ENCODE results near the gene KRTAP26-1. TPM values are rescaled to one million over a fixed set of nuclear protein-coding genes. Genes with fewer than 3 reads are reported as not detected.
A peak's percentile ranks its signal among the peaks of the same experiment; 100 is the strongest.

Gene KRTAP26-1
- not detected in 2 replicates for total RNA-seq (2014; rRNA removed; shearing (Covaris generic))

- no peak for DNase-seq (ENCODE audit: low spot score)
Measured at GRCh38 chr21:30320215-30320614, at the start of gene KRTAP26-1. KRTAP26-1 (minus strand) TSS chr21:30320315; CDS start chr21:30320035, 280 bp downstream.

- no peak for DNase-seq (ENCODE audit: low spot score)
Measured at GRCh38 chr21:30355906-30356305, 35.8 kb upstream of the KRTAP26-1 start.

- DNase-seq (ENCODE audit: low spot score) = no peak
Measured at GRCh38 chr21:30354308-30355005, 34.3 kb upstream of the KRTAP26-1 start.

- no peak for DNase-seq (ENCODE audit: low spot score)
Measured at GRCh38 chr21:30351534-30351933, 31.4 kb upstream of the KRTAP26-1 start.

- no peak for DNase-seq (ENCODE audit: low spot score)
Measured at GRCh38 chr21:30349572-30349971, 29.5 kb upstream of the KRTAP26-1 start.

GRCh38 chr21:30348506-30348905 lies 28.4 kb upstream of the KRTAP26-1 start, which contains the start of gene KRTAP23-1:
KRTAP23-1 (minus strand) TSS chr21:30348606; CDS start chr21:30348606, 0 bp downstream.
- no peak for DNase-seq (ENCODE audit: low spot score)

GRCh38 chr21:30345014-30345413 lies 24.9 kb upstream of the KRTAP26-1 start:
- no peak for DNase-seq (ENCODE audit: low spot score)

- DNase-seq (ENCODE audit: low spot score) = peak; percentile 29
Measured at GRCh38 chr21:30340714-30341573, 20.8 kb upstream of the KRTAP26-1 start.

GRCh38 chr21:30338717-30339116 lies 18.6 kb upstream of the KRTAP26-1 start:
- no peak for DNase-seq (ENCODE audit: low spot score)

- no peak for DNase-seq (ENCODE audit: low spot score)
Measured at GRCh38 chr21:30337772-30338171, 17.7 kb upstream of the KRTAP26-1 start.

GRCh38 chr21:30337276-30337744 lies 17.2 kb upstream of the KRTAP26-1 start, which contains the start of gene KRTAP27-1:
KRTAP27-1 (minus strand) TSS chr21:30337694; CDS start chr21:30337668, 26 bp downstream.
- DNase-seq (ENCODE audit: low spot score) = no peak

GRCh38 chr21:30336596-30336995 lies 16.5 kb upstream of the KRTAP26-1 start:
- DNase-seq (ENCODE audit: low spot score) = no peak

GRCh38 chr21:30333736-30334135 lies 13.6 kb upstream of the KRTAP26-1 start:
- no peak for DNase-seq (ENCODE audit: low spot score)

- DNase-seq (ENCODE audit: low spot score) = no peak
Measured at GRCh38 chr21:30332681-30333080, 12.6 kb upstream of the KRTAP26-1 start.

GRCh38 chr21:30329203-30329875 lies 9.2 kb upstream of the KRTAP26-1 start:
- peak; percentile 6 for DNase-seq (ENCODE audit: low spot score)

- no peak for DNase-seq (ENCODE audit: low spot score)
Measured at GRCh38 chr21:30326390-30326789, 6.3 kb upstream of the KRTAP26-1 start.

GRCh38 chr21:30315701-30316100 lies 4.4 kb downstream of the KRTAP26-1 start:
- DNase-seq (ENCODE audit: low spot score) = no peak

GRCh38 chr21:30306884-30307283 lies 13.2 kb downstream of the KRTAP26-1 start:
- no peak for DNase-seq (ENCODE audit: low spot score)

GRCh38 chr21:30305136-30305535 lies 15.0 kb downstream of the KRTAP26-1 start:
- no peak for DNase-seq (ENCODE audit: low spot score)

GRCh38 chr21:30289215-30289614 lies 30.9 kb downstream of the KRTAP26-1 start, which contains the start of gene KRTAP25-1:
KRTAP25-1 (minus strand) TSS chr21:30289514; CDS start chr21:30289490, 24 bp downstream.
- no peak for DNase-seq (ENCODE audit: low spot score)

GRCh38 chr21:30282850-30283249 lies 37.3 kb downstream of the KRTAP26-1 start, which contains the start of gene KRTAP24-1:
KRTAP24-1 (minus strand) TSS chr21:30282950; CDS start chr21:30282932, 18 bp downstream.
- DNase-seq (ENCODE audit: low spot score) = no peak

GRCh38 chr21:30271611-30272010 lies 48.5 kb downstream of the KRTAP26-1 start:
- no peak for DNase-seq (ENCODE audit: low spot score)

All from H4 (cell line).